ENCODE results near the gene RNF130. TPM values are rescaled to one million over a fixed set of nuclear protein-coding genes. Genes with fewer than 3 reads are reported as not detected.

Gene RNF130
- total RNA-seq, 1 experiment from 2014 or later = 58.5 TPM

GRCh38 chr5:180071531-180072255, at the start of gene RNF130 (continued):
- TF ChIP-seq ZNF263 (CRISPR knock-in tag; IDR thresholded peaks at IDR 0.05; ENCODE audit: low read depth) = peak; percentile 74
- TF ChIP-seq NFE2L1 (CRISPR knock-in tag; IDR thresholded peaks at IDR 0.05) = peak; percentile 99; the same call in 1 of the 2 replicates
- TF ChIP-seq SMAD4 (CRISPR knock-in tag; IDR thresholded peaks at IDR 0.05) = 0 out of 2 replicates have a peak, but pooled peaks have one; percentile 88
- no peak for TF ChIP-seq SOX15 (CRISPR knock-in tag; IDR thresholded peaks at IDR 0.05)
- TF ChIP-seq ATF3 (CRISPR knock-in tag; conservative IDR thresholded peaks at IDR 0.05) = no peak
- TF ChIP-seq ZNF396 (CRISPR knock-in tag; IDR thresholded peaks at IDR 0.05; ENCODE audit: borderline replicate concordance) = no peak
- peak; percentile 78; the same call in 1 of the 2 replicates for TF ChIP-seq TCF7 (CRISPR knock-in tag; IDR thresholded peaks at IDR 0.05; ENCODE audit: low read depth)
- TF ChIP-seq ZNF425 (CRISPR knock-in tag; conservative IDR thresholded peaks at IDR 0.05) = no peak
- TF ChIP-seq IRF2 (CRISPR knock-in tag; IDR thresholded peaks at IDR 0.05; ENCODE audit: borderline replicate concordance, low read depth) = 0 out of 2 replicates have a peak, but pooled peaks have one; percentile 87
- peak; percentile 50; the same call in 1 of the 2 replicates for TF ChIP-seq ZNF121 (CRISPR knock-in tag; IDR thresholded peaks at IDR 0.05)
- TF ChIP-seq ARID4B (CRISPR knock-in tag; IDR thresholded peaks at IDR 0.05; ENCODE audit: borderline replicate concordance) = peak; percentile 97; the same call in 1 of the 2 replicates
- TF ChIP-seq ZBTB21 (CRISPR knock-in tag; IDR thresholded peaks at IDR 0.05; ENCODE audit: borderline replicate concordance) = peak; percentile 96
- TF ChIP-seq ZNF317 (CRISPR knock-in tag; IDR thresholded peaks at IDR 0.05; ENCODE audit: borderline replicate concordance, low read depth) = peak; percentile 79
- TF ChIP-seq MLX (CRISPR knock-in tag; IDR thresholded peaks at IDR 0.05) = peak; percentile 95; the same call in 1 of the 2 replicates
- TF ChIP-seq PRRX2 (CRISPR knock-in tag; IDR thresholded peaks at IDR 0.05) = 0 out of 2 replicates have a peak, but pooled peaks have one; percentile 50
- peak; percentile 92 for TF ChIP-seq ATF1 (CRISPR knock-in tag; IDR thresholded peaks at IDR 0.05)
- TF ChIP-seq NR3C1 (CRISPR knock-in tag; conservative IDR thresholded peaks at IDR 0.05; ENCODE audit: low read depth) = peak; percentile 83; the same call in 1 of the 2 replicates
- TF ChIP-seq CBFB (CRISPR knock-in tag; IDR thresholded peaks at IDR 0.05; ENCODE audit: low read depth) = peak; percentile 21; the same call in 1 of the 2 replicates
- TF ChIP-seq RELA (CRISPR knock-in tag; IDR thresholded peaks at IDR 0.05; ENCODE audit: borderline replicate concordance) = peak; percentile 98; the same call in 1 of the 2 replicates
- TF ChIP-seq E2F1 (CRISPR knock-in tag; IDR thresholded peaks at IDR 0.05) = peak; percentile 96
- peak; percentile 94 for TF ChIP-seq CREB1 (CRISPR knock-in tag; IDR thresholded peaks at IDR 0.05)
- TF ChIP-seq HMGXB4 (CRISPR knock-in tag; IDR thresholded peaks at IDR 0.05) = peak; percentile 83
- TF ChIP-seq FOXP4 (CRISPR knock-in tag; IDR thresholded peaks at IDR 0.05) = peak; percentile 99
- no peak for TF ChIP-seq NFATC4 (CRISPR knock-in tag; IDR thresholded peaks at IDR 0.05)
- TF ChIP-seq CDX4 (CRISPR knock-in tag; IDR thresholded peaks at IDR 0.05; ENCODE audit: borderline replicate concordance) = no peak
